AG10803 (cell line): ENCODE data around the gene NIPA2.

Source experiments
- DNase-seq: peaks from one replicate; pipeline ENCODE4 v3.0.0; 2010; ENCODE audit warnings: low read depth
- H3K4me3 ChIP-seq: 2 replicates; pipeline ENCODE4 v1.5.1; 2011; ENCODE audit warnings: mild to moderate bottlenecking, low read length, control low read depth
- CTCF ChIP-seq: conservative IDR thresholded peaks from 2 replicates; pipeline ENCODE4 v1.5.1; 2011; ENCODE audit warnings: mild to moderate bottlenecking, low read length, control low read depth, inconsistent platforms

Gene NIPA2

GRCh38 chr15:22881739-22882440 is 43.4 kb downstream of the NIPA2 start:
- no peak overlapping the region for H3K4me3 ChIP-seq
- no peak for DNase-seq
- no peak for TF ChIP-seq CTCF

GRCh38 chr15:22883196-22883595 is 44.7 kb downstream of the NIPA2 start:
- H3K4me3 ChIP-seq, result no peak overlapping the region
- TF ChIP-seq CTCF, result no peak
- DNase-seq, result no peak

GRCh38 chr15:22884344-22884743 is 45.9 kb downstream of the NIPA2 start:
- peak; percentile 16; the same call in 1 of the 2 replicates for TF ChIP-seq CTCF
- DNase-seq, result no peak
- H3K4me3 ChIP-seq, result no peak overlapping the region

- TF ChIP-seq CTCF, result no peak
- H3K4me3 ChIP-seq, result no peak overlapping the region
- no peak for DNase-seq
Measured at GRCh38 chr15:22885120-22885519, 46.7 kb downstream of the NIPA2 start.

- TF ChIP-seq CTCF, result no peak
- H3K4me3 ChIP-seq, result no peak overlapping the region
- peak; percentile 78 for DNase-seq
Measured at GRCh38 chr15:22887157-22887951, 48.9 kb downstream of the NIPA2 start.

GRCh38 chr15:22888120-22888859 is 49.8 kb downstream of the NIPA2 start:
- DNase-seq, result peak; percentile 94
- no peak overlapping the region for H3K4me3 ChIP-seq
- no peak for TF ChIP-seq CTCF
